GM13976 (cell line): Measurements from ENCODE around the gene ZNF343.
"Not testable (repeated sequence)": the region's sequence is repeated elsewhere in the genome, so short reads cannot be mapped to it uniquely, and the experiment has no call there.

ENCODE experiments used
- DNase-seq: peaks from one replicate; pipeline ENCODE4 v3.0.0; 2012; ENCODE audit warnings: low spot score
- in situ Hi-C: fragments of 300-500 bp; cut with MboI; formaldehyde crosslinking; loops from one replicate; pipeline ENCODE4 v1.12.0; 2022; ENCODE audit warnings: low sequenced_read_pairs, mixed read lengths, inconsistent platforms; ENCODE audit not compliant: unreplicated experiment
- TF ChIP-seq, protein P1 (sequence below): IDR thresholded peaks from 2 replicates; pipeline ENCODE4 v1.5.1; 2012; ENCODE audit warnings: borderline replicate concordance, mild to moderate bottlenecking; ENCODE audit not compliant: insufficient read depth; ENCODE audit errors: extremely low read depth, missing control alignments, control extremely low read depth

ZNF343 gene

DNA sequence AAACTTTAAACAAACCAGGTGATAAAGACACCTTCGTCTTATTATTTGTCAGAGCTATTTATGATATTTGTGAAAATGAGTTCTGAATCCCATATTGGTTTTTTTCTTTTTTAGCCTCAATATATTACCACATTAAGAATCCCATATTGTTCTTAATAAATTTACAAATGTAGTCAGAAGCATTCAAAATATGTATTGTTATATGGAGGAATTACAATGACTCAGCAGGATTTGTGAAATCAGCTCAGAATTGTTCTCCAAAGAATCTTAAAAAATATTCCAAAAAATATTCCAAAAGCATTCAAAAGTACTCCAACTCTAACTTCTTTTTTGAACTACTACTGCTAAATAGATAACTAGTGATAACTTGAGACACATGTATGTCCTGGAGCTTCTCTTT is 6.5 kb upstream of the ZNF343 start:
- in situ Hi-C loops: no loop called here
- TF ChIP-seq, protein P1, sequence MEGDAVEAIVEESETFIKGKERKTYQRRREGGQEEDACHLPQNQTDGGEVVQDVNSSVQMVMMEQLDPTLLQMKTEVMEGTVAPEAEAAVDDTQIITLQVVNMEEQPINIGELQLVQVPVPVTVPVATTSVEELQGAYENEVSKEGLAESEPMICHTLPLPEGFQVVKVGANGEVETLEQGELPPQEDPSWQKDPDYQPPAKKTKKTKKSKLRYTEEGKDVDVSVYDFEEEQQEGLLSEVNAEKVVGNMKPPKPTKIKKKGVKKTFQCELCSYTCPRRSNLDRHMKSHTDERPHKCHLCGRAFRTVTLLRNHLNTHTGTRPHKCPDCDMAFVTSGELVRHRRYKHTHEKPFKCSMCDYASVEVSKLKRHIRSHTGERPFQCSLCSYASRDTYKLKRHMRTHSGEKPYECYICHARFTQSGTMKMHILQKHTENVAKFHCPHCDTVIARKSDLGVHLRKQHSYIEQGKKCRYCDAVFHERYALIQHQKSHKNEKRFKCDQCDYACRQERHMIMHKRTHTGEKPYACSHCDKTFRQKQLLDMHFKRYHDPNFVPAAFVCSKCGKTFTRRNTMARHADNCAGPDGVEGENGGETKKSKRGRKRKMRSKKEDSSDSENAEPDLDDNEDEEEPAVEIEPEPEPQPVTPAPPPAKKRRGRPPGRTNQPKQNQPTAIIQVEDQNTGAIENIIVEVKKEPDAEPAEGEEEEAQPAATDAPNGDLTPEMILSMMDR: no peak
- no peak for DNase-seq

DNA sequence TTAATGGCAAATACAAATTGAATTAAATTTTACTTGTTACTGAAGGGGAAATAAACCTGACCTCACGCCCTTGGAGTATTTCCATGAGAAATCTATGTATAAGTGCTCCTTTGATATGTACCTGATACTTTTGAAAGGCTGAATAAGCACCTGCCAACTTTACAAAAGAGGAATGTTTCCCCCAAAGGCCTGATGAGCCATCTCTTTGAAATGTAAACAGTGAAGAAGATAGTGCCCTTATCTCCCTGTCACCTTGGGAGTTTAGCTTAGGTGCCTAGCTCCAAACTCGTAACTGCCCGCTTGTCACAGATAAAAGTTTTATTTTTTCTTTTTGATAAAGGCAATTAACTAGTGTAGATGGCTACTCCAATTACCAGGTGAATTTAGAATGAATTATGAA is 1.1 kb upstream of the ZNF343 start:
- TF ChIP-seq, protein P1: no peak
- in situ Hi-C loops: no loop called here
- DNase-seq: no peak

DNA sequence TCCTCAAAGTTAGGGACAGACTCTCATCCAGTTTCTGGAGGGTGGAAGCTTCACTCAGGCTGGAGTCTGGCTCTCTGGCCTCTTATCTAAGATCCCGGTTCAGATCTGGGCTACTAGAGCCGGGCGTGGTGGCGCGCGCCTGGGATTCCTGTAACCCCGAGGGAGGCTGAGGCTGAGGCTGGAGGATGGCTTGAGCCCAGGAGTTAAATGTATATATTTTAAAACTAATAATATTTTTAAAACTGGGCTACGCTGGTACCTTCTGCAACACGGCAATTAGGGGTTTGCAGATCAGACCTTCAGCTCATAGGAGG is 710 bp upstream of the ZNF343 start:
- no peak for DNase-seq
- in situ Hi-C loops: no loop called here
- TF ChIP-seq, protein P1: no peak

DNA sequence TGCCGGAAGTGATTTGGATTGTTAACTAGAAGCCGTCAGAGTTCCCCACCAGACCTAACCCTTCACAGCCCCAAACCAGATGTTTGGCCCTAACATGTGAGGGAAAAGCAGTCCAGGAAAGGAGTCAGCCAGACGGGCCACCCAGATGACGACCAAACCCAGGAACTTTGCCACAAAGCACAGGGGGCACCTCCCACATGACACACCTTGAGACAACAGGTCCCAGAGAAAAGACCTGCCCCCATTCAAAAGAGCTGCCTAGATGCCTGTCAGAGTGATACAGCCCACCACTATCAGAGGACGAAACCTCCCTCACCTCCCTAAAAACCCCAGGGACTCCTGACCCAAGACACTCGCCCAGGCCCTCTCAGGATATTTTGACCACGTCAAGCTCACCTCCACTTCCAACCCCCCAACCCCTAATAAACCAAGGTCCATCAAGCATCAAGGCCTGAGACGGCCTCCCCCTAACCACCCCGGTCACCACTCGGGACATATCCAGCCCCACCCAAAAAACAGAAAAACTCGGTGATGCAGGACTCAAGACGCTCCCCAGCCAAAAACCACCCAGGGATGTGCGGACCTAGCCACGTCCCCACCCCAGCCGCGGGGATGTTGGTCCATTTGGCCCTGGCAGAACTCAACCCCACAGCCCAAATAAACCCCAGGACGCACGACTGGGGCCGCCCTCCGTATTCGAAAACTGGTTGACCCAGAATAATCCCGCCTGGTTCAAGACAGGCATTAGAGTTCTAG is 662 bp downstream of the ZNF343 start:
- in situ Hi-C loops: no loop called here

DNA sequence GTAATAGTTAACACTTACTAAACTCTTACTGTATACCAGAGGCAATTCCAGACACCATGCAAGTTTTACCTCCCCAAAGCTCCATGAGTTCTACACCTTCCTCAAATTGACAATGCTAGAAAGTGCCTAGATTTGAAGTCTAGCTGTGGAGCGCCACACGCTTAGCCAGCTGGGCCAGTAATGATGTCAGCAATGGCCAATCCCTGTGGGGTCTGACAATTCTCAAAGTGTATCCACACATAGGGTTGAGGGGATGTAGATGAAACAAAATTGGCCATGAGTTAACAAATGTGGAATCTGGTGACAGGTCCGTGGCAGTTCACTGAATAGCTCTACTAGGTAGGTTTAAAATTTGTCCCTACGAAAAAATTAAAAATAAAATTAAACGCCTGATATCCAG is 1.3 kb downstream of the ZNF343 start:
- DNase-seq: no peak
- TF ChIP-seq, protein P1: no peak
- in situ Hi-C loops: no loop called here

More for the DNA sequence above, 662 bp downstream of the ZNF343 start:
- no peak for DNase-seq
- TF ChIP-seq, protein P1: no peak

DNA sequence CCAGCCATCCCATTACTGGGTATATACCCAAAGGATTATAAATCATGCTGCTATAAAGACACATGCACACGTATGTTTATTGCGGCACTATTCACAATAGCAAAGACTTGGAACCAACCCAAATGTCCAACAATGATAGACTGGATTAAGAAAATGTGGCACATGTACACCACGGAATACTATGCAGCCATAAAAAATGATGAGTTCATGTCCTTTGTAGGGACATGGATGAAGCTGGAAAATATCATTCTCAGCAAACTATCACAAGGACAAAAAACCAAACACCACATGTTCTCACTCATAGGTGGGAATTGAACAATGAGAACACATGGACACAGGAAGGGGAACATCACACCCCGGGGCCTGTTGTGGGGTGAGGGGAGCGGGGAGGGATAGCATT is 2.3 kb downstream of the ZNF343 start:
- DNase-seq, in situ Hi-C loops: not testable (repeated sequence)

DNA sequence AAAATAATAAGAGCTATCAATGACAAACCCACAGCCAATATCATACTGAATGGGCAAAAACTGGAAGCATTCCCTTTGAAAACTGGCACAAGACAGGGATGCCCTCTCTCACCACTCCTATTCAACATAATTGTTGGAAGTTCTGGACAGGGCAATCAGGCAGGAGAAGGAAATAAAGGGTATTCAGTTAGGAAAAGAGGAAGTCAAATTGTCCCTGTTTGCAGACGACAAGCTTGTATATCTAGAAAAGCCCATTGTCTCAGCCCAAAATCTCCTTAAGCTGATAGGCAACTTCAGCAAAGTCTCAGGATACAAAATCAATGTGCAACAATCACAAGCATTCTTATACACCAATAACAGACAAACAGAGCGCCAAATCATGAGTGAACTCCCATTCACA is 3.9 kb downstream of the ZNF343 start:
- DNase-seq, in situ Hi-C loops: not testable (repeated sequence)

DNA sequence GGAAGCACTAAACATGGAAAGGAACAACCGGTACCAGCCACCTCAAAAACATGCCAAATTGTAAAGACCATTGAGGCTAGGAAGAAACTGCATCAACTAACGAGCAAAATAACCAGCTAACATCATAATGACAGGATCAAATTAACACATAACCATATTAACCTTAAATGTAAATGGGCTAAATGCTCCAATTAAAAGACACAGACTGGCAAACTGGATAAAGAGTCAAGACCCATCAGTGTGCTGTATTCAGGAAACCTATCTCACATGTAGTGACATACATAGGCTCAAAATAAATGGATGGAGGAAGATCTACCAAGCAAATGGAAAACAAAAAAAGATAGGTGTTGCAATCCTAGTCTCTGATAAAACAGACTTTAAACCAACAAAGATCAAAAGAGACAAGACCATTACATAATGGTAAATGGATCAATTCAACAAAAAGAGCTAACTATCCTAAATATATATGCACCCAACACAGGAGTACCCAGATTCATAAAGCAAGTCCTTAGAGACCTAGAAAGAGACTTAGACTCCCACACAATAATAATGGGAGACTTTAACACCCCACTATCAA is 5.8 kb downstream of the ZNF343 start:
- in situ Hi-C loops, DNase-seq: not testable (repeated sequence)
